Central memory CD4-positive, alpha-beta T cell (primary cell): Measurements from ENCODE around the gene E4F1.

ENCODE experiments used
- DNase-seq: peaks from one replicate; pipeline ENCODE4 v3.0.0; 2022

E4F1 gene

GRCh38 chr16:2277466-2278271, 54.3 kb downstream of the E4F1 start:
- DNase-seq = no peak

GRCh38 chr16:2278272-2278608, 54.8 kb downstream of the E4F1 start:
- no peak for DNase-seq

GRCh38 chr16:2278956-2279800, 55.8 kb downstream of the E4F1 start:
- DNase-seq = no peak

GRCh38 chr16:2280461-2280860, 57.1 kb downstream of the E4F1 start:
- DNase-seq = no peak

- no peak for DNase-seq
Observed at GRCh38 chr16:2280981-2281542, 57.7 kb downstream of the E4F1 start.

GRCh38 chr16:2282262-2282661, 58.9 kb downstream of the E4F1 start:
- DNase-seq = no peak

GRCh38 chr16:2282866-2283555, 59.6 kb downstream of the E4F1 start:
- no peak for DNase-seq

- DNase-seq = no peak
Observed at GRCh38 chr16:2284001-2284770, 60.8 kb downstream of the E4F1 start.

GRCh38 chr16:2284797-2285576, 61.6 kb downstream of the E4F1 start:
- DNase-seq = no peak
